Posterior vena cava (tissue), 2 donors: ENCODE measurements around the gene CERS1. TPM values are rescaled to one million over a fixed set of nuclear protein-coding genes. Genes with fewer than 3 reads are reported as not detected.
"Not testable (repeated sequence)": the region's sequence is repeated elsewhere in the genome, so short reads cannot be mapped to it uniquely, and the experiment has no call there.

Experiments
- DNase-seq: peaks from one replicate; pipeline ENCODE4 v3.0.0-alpha.2; 2020; ENCODE audit warnings: low spot score
- intact Hi-C, 2 donors: fragments of 100-400 bp; cut with DNase I; formaldehyde crosslinking; loops; one replicate each; pipeline versions ENCODE4 v1.14.1 to v1.14.2; 2022 to 2023
- total RNA-seq, 2 donors: library from RNA; stranded (reverse); fragmentation: NEBNext Ultra II Directional; extraction: Animal tissue kit (Norgen Biotek cat#: 25700); gene quantifications; one replicate each; pipeline ENCODE4 v1.2.1, GENCODE V29; 2021
- donor health status: DM: yes; HTN: yes; CAD: no.
- donor health status: DM: yes; HTN: yes; CAD: no.

CERS1 gene
- total RNA-seq, 2 donors from 2014 or later, result 0.38 to 1.5 TPM

GRCh38 chr19:18920400-18920799 is 24.4 kb upstream of the CERS1 start:
- intact Hi-C loops, result no loop called here
- no peak for DNase-seq

DNA sequence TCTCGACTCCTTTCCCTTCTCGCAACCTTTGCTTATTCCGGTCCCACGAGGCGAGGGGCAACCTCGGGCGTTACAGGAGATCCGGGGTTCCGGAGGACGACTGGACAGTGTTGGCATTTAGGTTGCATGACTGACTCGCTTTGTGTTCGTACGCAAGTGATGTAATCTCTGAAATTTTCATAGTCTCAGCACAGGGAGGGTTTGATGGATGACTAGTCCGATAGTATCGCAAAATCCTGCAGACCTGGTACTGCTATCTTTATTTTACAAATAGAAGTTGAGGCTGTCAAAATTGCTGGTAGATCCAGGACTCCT is 23.9 kb upstream of the CERS1 start:
- no peak for DNase-seq
- intact Hi-C loops, result no loop called here

- intact Hi-C loops, result no loop called here
- DNase-seq, result peak; percentile 99
These were observed 23.3 kb upstream of the CERS1 start, which contains the start of the genes COPE and DDX49 for GRCh38 chr19:18919086-18919899. Gene COPE, minus strand, starts transcription at chr19:18919387. Its CDS starts 39 bp downstream, at chr19:18919348. Gene DDX49, plus strand, starts transcription at chr19:18919715. Its CDS starts 27 bp downstream, at chr19:18919742.

DNA sequence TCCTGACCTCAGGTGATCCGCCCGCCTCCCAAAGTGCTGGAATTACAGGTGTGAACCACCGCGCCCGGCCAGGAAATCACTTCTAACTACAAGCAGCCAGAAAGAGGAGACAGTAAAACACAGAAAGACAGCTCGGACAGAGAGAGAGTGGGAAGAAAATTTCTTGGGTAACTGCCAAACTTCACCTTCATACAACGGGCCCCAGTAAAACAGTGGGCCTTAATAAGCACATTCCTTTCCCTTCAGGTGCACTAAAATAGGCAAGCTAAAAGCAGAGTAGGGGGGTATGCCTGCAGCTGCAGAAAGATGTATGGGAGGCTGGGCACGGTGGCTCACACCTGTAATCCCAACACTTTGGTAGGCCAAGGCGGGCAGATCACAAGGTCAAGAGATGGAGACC is 21.6 kb upstream of the CERS1 start:
- intact Hi-C loops, DNase-seq: not testable (repeated sequence)

DNA sequence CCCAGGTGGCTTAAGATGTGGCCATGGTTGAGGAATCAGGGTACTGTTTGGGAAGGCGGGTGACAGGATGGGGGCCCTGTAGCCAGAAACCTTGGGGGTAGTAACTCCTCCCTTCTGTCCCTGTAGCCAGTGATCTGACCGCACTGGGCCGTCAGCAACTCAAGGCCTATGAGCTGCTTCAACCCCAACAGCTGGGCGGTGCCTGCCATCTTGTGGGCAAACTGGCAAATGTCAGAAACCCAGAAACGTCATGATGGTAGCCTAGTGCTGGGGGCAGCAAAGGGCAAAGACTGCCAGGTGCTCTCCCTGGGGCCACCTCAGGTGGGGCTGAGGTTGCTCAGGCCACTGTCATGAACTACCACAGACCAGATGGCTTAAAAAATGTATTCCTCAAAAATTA is 19.7 kb upstream of the CERS1 start:
- intact Hi-C loops, result no loop called here
- peak; percentile 80 for DNase-seq

- DNase-seq, result peak; percentile 66
- intact Hi-C loops, result no loop called here
These were observed 17.5 kb upstream of the CERS1 start for GRCh38 chr19:18913466-18913865.

- DNase-seq, result no peak
- intact Hi-C loops, result no loop called here
These were observed 17.0 kb upstream of the CERS1 start for GRCh38 chr19:18912933-18913332.

- intact Hi-C loops, result no loop called here
- no peak for DNase-seq
These were observed 15.0 kb upstream of the CERS1 start for GRCh38 chr19:18910801-18911436.

- no peak for DNase-seq
- intact Hi-C loops, result no loop called here
These were observed 14.1 kb upstream of the CERS1 start for GRCh38 chr19:18910010-18910409.

GRCh38 chr19:18908917-18909619 is 13.1 kb upstream of the CERS1 start:
- intact Hi-C loops, result no loop called here
- DNase-seq, result no peak

DNA sequence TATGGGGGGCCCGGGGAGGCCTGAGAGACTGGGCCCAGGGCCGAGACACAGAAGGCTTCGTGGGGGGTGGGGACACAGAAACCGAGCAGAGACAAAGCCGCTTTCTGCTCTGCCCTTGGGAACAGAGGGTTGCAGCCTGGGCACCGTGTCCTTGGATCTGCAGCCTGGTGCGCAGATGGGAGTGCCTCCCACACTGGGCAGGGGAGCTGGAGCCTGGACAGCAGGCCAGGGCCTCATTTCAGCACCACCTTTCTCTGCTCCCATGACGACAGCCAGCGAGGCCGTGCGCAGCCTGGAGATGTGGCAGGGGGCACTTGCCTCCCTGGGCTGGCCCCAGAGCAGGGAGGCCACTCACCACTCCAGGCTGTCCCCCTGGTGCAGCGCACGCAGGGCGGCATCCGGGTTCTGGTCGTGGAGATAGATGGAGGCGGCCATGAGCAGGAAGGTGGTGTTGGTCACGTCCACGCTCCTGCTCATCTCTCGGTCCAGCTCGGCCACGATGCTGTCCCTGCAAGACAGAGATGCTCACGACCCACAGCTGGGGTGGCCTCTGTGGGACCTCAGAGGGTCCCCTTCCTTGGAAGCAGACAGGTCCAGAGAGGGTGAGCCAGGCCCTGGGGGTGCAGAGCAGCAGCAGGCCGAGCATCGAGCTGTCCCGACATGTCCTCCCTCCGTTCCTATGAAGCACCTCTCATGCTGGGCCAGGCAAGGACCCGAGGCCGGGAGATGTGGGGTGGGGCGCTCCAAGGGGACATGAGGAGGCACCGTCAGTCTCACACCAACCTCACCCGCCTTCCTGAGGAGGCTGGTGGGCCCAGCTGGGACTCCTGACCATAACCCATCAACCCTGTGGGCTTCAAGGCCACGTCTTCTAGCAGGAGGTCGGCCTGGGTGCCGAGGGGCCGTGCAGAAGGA is 10.9 kb upstream of the CERS1 start:
- DNase-seq, result peak; percentile 79
- intact Hi-C loops, result no loop called here

DNA sequence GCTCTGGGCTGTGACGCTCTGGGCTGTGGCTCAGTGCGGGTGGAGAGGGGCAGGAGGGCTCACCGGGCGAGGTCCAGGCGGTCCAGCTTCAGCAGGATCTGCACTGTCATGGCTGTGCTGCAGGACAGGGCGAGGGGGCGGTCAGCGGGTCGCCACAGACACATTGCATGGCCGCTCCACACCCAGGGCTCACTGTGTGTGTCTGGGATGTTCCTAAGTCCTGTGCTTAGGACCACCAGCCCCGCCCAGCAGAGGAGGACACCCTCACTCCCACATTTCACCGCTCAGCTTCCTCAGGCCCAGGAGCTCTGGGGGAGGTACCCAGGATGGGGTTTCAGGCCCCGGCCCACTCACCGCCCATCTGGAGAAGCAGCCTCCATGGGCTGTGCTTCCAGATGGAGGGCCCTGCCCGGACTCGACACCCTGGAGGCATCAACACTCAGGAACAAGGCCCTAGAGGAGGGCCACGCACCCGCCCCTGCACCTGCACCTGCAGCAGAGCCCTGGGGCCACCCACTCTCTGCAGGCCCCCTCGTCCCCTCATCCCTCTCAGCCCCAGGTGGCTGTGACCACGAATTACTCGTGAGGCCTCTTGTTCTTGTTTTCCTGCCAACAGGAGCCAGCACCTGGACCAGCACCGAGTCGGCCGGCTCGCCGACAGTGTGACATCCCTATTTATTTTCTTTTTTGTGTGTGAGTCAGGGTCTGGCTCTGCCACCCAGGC is 9.7 kb upstream of the CERS1 start:
- DNase-seq, result peak; percentile 76
- intact Hi-C loops, result no loop called here

DNA sequence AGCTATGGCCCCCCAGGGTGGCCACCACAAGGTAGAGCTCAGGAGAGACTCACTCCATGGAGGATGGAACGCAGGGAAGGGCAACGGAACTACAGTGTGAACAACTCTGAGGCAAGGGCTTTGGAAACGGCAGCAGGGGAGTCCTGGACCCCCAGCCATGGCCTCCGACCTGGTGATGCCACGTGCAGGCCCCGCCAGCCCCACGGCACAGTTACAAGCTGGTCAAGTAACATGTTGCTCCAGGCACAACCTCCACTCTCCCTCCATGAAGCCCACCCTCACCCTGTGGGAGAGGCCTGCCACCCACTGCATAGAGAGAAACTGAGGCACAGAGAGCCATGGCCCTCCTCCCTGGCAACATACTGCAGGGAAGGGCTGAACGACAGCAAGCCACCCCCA is 9.1 kb upstream of the CERS1 start:
- DNase-seq, result no peak
- intact Hi-C loops, result no loop called here

DNA sequence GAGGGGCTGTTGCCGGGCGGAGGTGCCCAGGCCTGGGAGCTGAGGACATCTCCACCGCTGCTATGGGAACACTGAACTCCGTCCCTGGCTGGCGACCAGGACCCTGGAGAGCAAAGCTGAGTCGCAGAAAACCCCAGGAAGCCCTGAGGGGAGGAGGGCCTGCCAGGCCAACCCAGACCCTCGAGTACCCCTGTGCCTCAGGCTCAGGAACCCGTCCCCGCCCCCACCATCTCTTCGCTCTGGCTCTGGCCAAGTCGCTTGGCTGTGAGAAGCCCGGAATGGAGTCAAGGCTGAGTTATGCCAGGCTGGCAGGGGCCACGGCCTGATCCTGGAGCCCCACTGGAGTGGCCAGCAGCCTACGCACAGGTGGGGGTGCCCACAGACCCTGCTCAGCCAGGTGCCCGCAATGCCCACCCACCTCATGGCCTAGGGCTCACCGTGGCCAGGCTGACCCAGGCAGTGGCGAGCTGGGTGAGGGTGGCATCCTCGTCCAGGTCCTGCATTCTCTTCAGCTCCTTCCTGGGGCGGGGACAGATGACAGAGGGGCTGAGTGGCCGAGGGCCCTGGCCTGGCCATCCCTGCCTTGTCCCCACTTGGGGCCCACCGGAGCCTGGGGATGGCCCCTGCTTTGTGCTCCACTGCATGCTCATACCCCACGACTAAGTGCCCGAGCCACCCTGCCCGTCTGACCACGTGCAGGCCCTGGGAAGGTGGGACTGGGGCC is 8.5 kb upstream of the CERS1 start:
- DNase-seq, result no peak
- intact Hi-C loops, result loop anchor here in 1 of 2 donors (5.0 kb wide), 1 partner anchor 392 kb away; no protein-coding TSS in a partner anchor

GRCh38 chr19:18903156-18904037 is 7.4 kb upstream of the CERS1 start:
- no peak for DNase-seq
- intact Hi-C loops, result loop anchor here in 1 of 2 donors (5.0 kb wide), 1 partner anchor 391 kb away; no protein-coding TSS in a partner anchor

GRCh38 chr19:18902519-18902918 is 6.6 kb upstream of the CERS1 start:
- intact Hi-C loops, result loop anchor here in 1 of 2 donors (5.0 kb wide), 1 partner anchor 390 kb away; no protein-coding TSS in a partner anchor
- DNase-seq, result not testable (repeated sequence)

DNA sequence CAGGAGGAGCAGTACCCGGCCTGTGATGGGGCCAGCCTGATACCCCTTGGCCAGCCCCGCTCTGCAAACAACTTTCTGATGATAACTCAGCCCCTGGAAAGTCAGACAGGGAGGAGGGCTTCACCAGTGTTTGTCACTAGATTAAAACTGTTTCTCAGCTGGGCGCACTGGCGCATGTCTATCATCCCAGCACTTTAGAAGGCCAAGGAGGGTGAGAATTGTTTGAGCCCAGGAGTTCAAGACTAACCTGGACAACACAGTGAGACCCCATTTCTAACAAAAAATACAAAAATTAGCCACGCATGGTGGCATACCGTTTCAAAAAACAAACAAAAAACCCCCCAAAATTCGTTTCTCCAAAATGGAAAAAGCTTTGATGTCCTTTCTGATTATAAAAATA is 5.5 kb upstream of the CERS1 start:
- intact Hi-C loops, result loop anchor here in 1 of 2 donors (5.0 kb wide), 1 partner anchor 389 kb away; no protein-coding TSS in a partner anchor
- DNase-seq, result no peak
